WTC11 (cell line): ENCODE data around the gene KLHL25. TPM values are rescaled to one million over a fixed set of nuclear protein-coding genes. Genes with fewer than 3 reads are reported as not detected.

Experiments used
- ATAC-seq: fragments of 200-7000 bp; cut with Tn5 transposase; 2 replicates; pipeline ENCODE4 v1.10.0; 2021; ENCODE audit warnings: mild to moderate bottlenecking, moderate library complexity
- CTCF ChIA-PET: fragments of 300-600 bp; sonication (Branson Sonifier 250); formaldehyde crosslinking; loops from one replicate; lab custom pipeline; 2021; ENCODE audit warnings: antibody characterized with exemption; lab: Charles Lee
- POLR2A ChIA-PET: fragments of 350-600 bp; sonication (Branson Sonifier 250); formaldehyde crosslinking; loops from one replicate; lab custom pipeline; 2021; ENCODE audit warnings: antibody characterized with exemption; lab: Charles Lee
- DNase-seq: peaks from one replicate; pipeline ENCODE4 v3.0.0; 2021; ENCODE audit warnings: low spot score
- H3K27ac Mint-ChIP-seq: 2 replicates; pipeline ENCODE4 v1.8.0; 2021; ENCODE audit warnings: mixed read lengths
- H3K27me3 Mint-ChIP-seq: 2 replicates; pipeline ENCODE4 v1.8.0; 2021; ENCODE audit warnings: low read depth, mild to moderate bottlenecking, moderate library complexity, mixed read lengths
- H3K36me3 Mint-ChIP-seq: 2 replicates; pipeline ENCODE4 v1.8.0; 2021; ENCODE audit warnings: mixed read lengths
- H3K4me1 Mint-ChIP-seq: 2 replicates; pipeline ENCODE4 v1.8.0; 2022; ENCODE audit warnings: mixed read lengths
- H3K4me3 Mint-ChIP-seq: 2 replicates; pipeline ENCODE4 v1.8.0; 2021; ENCODE audit warnings: mild to moderate bottlenecking, moderate library complexity, mixed read lengths
- H3K9me3 Mint-ChIP-seq: 2 replicates; pipeline ENCODE4 v1.8.0; 2021; ENCODE audit warnings: mixed read lengths
- AR ChIP-seq: fragments of 250-450 bp; sonication (Bioruptor Pico); IDR thresholded peaks from 2 replicates; pipeline ENCODE4 v1.9.0; 2021; ENCODE audit warnings: mild to moderate bottlenecking
- ATF1 ChIP-seq: sonication (generic); formaldehyde crosslinking; IDR thresholded peaks from 2 replicates; pipeline ENCODE4 v1.8.1; 2023; ENCODE audit warnings: mild to moderate bottlenecking, moderate library complexity, missing genetic modification reagents
- ETV6 ChIP-seq: sonication (generic); formaldehyde crosslinking; IDR thresholded peaks from 2 replicates; pipeline ENCODE4 v1.8.1; 2022; ENCODE audit warnings: mild to moderate bottlenecking, missing genetic modification reagents
- FOXP1 ChIP-seq: sonication (generic); formaldehyde crosslinking; IDR thresholded peaks from 2 replicates; pipeline ENCODE4 v1.8.0; 2022; ENCODE audit warnings: missing genetic modification reagents, mild to moderate bottlenecking, moderate library complexity, borderline replicate concordance
- GTF2I ChIP-seq: fragments of 250-450 bp; sonication (Bioruptor Pico); conservative IDR thresholded peaks from 2 replicates; pipeline ENCODE4 v1.4.0; 2021; ENCODE audit warnings: mild to moderate bottlenecking
- JAZF1 ChIP-seq: fragments of 250-450 bp; sonication (Bioruptor Pico); IDR thresholded peaks from 2 replicates; pipeline ENCODE4 v1.9.0; 2021; ENCODE audit warnings: moderate library complexity, mild to moderate bottlenecking, inconsistent platforms
- MLX ChIP-seq: sonication (generic); formaldehyde crosslinking; IDR thresholded peaks from 2 replicates; pipeline ENCODE4 v1.8.1; 2023; ENCODE audit warnings: mild to moderate bottlenecking, missing genetic modification reagents, moderate library complexity
- MYBL2 ChIP-seq: sonication (generic); formaldehyde crosslinking; IDR thresholded peaks from 2 replicates; pipeline ENCODE4 v1.8.1; 2023; ENCODE audit warnings: mild to moderate bottlenecking, moderate library complexity, missing genetic modification reagents
- NFE2L1 ChIP-seq: sonication (generic); formaldehyde crosslinking; IDR thresholded peaks from 2 replicates; pipeline ENCODE4 v1.8.1; 2023; ENCODE audit warnings: missing genetic modification reagents
- SMAD3 ChIP-seq: sonication (generic); formaldehyde crosslinking; IDR thresholded peaks from 2 replicates; pipeline ENCODE4 v1.8.0; 2022; ENCODE audit warnings: missing genetic modification reagents, mild to moderate bottlenecking, borderline replicate concordance
- ZNF121 ChIP-seq: sonication (generic); formaldehyde crosslinking; IDR thresholded peaks from 2 replicates; pipeline ENCODE4 v1.8.0; 2023; ENCODE audit warnings: missing genetic modification reagents
- ZNF512 ChIP-seq: sonication (generic); formaldehyde crosslinking; IDR thresholded peaks from 2 replicates; pipeline ENCODE4 v1.8.1; 2022; ENCODE audit warnings: missing genetic modification reagents, borderline replicate concordance
- ZNF532 ChIP-seq: fragments of 250-450 bp; sonication (Bioruptor Pico); IDR thresholded peaks from 2 replicates; pipeline ENCODE4 v1.9.0; 2021; ENCODE audit warnings: mild to moderate bottlenecking, borderline replicate concordance
- ZNF671 ChIP-seq: fragments of 250-450 bp; sonication (Bioruptor Pico); IDR thresholded peaks from 2 replicates; pipeline ENCODE4 v1.8.0; 2021; ENCODE audit warnings: mild to moderate bottlenecking
- total RNA-seq: library from RNA; stranded (reverse); gene quantifications from 3 replicates; pipeline ENCODE4 v1.2.3, GENCODE V29; 2021
- TF ChIP-seq, protein P1 (sequence below): fragments of 250-450 bp; sonication (Bioruptor Pico); IDR thresholded peaks from 2 replicates; pipeline ENCODE4 v1.8.0; 2021; ENCODE audit warnings: mild to moderate bottlenecking
- TF ChIP-seq, protein P2 (sequence below): sonication (generic); formaldehyde crosslinking; IDR thresholded peaks from 2 replicates; pipeline ENCODE4 v1.8.0; 2023; ENCODE audit warnings: missing genetic modification reagents
- TF ChIP-seq, protein P3 (sequence below): sonication (generic); formaldehyde crosslinking; IDR thresholded peaks from 2 replicates; pipeline ENCODE4 v1.8.0; 2023; ENCODE audit warnings: missing genetic modification reagents, mild to moderate bottlenecking, borderline replicate concordance
- TF ChIP-seq, protein P4 (sequence below): fragments of 250-450 bp; sonication (Bioruptor Pico); IDR thresholded peaks from 2 replicates; pipeline ENCODE4 v1.9.0; 2021; ENCODE audit warnings: mild to moderate bottlenecking

KLHL25 gene
- total RNA-seq, 1 experiment from 2014 or later, result 14.1 TPM

GRCh38 chr15:85753791-85754452 lies 40.8 kb downstream of the KLHL25 start:
- Mint-ChIP-seq H3K27ac (peak overlapping the region; percentile 90), H3K36me3 (peaks cover 21% of the 10 kb centered on the region)
- CTCF ChIA-PET, result no interaction called here

GRCh38 chr15:85753261-85753660 lies 41.5 kb downstream of the KLHL25 start:
- DNase-seq, result no peak
- ChIA-PET CTCF (interaction anchor here (1.3 kb wide), 1 partner anchor 33 kb away, joined by 4 read pairs; no protein-coding TSS in a partner anchor), POLR2A (interaction anchor here (0.6 to 2.0 kb wide), 2 partner anchors 11 to 148 kb away, joined by 5 to 12 read pairs; no protein-coding TSS in a partner anchor)
- Mint-ChIP-seq H3K4me1 (peaks cover 61% of the 10 kb centered on the region), H3K27ac (no peak overlapping the region), H3K9me3 (no peaks in the 10 kb centered on the region), H3K27me3 (no peaks in the 10 kb centered on the region), H3K4me3 (no peak overlapping the region), H3K36me3 (peaks cover 14% of the 10 kb centered on the region)
- no peak for ATAC-seq
- TF ChIP-seq ETV6 (CRISPR knock-in tag), result no peak
- TF ChIP-seq ATF1 (CRISPR knock-in tag), result no peak
- TF ChIP-seq MLX, result no peak
- TF ChIP-seq ZNF532 (CRISPR knock-in tag), result no peak
- TF ChIP-seq AR, result no peak
- TF ChIP-seq, protein P1, sequence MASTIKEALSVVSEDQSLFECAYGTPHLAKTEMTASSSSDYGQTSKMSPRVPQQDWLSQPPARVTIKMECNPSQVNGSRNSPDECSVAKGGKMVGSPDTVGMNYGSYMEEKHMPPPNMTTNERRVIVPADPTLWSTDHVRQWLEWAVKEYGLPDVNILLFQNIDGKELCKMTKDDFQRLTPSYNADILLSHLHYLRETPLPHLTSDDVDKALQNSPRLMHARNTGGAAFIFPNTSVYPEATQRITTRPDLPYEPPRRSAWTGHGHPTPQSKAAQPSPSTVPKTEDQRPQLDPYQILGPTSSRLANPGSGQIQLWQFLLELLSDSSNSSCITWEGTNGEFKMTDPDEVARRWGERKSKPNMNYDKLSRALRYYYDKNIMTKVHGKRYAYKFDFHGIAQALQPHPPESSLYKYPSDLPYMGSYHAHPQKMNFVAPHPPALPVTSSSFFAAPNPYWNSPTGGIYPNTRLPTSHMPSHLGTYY (CRISPR knock-in tag), result no peak
- no peak for TF ChIP-seq ZNF512 (CRISPR knock-in tag)
- no peak for TF ChIP-seq SMAD3
- no peak for TF ChIP-seq NFE2L1 (CRISPR knock-in tag)
- TF ChIP-seq JAZF1 (CRISPR knock-in tag), result no peak
- TF ChIP-seq ZNF121, result no peak
- TF ChIP-seq MYBL2 (CRISPR knock-in tag), result no peak
- TF ChIP-seq, protein P2, sequence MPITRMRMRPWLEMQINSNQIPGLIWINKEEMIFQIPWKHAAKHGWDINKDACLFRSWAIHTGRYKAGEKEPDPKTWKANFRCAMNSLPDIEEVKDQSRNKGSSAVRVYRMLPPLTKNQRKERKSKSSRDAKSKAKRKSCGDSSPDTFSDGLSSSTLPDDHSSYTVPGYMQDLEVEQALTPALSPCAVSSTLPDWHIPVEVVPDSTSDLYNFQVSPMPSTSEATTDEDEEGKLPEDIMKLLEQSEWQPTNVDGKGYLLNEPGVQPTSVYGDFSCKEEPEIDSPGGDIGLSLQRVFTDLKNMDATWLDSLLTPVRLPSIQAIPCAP, result no peak
- TF ChIP-seq, protein P3, sequence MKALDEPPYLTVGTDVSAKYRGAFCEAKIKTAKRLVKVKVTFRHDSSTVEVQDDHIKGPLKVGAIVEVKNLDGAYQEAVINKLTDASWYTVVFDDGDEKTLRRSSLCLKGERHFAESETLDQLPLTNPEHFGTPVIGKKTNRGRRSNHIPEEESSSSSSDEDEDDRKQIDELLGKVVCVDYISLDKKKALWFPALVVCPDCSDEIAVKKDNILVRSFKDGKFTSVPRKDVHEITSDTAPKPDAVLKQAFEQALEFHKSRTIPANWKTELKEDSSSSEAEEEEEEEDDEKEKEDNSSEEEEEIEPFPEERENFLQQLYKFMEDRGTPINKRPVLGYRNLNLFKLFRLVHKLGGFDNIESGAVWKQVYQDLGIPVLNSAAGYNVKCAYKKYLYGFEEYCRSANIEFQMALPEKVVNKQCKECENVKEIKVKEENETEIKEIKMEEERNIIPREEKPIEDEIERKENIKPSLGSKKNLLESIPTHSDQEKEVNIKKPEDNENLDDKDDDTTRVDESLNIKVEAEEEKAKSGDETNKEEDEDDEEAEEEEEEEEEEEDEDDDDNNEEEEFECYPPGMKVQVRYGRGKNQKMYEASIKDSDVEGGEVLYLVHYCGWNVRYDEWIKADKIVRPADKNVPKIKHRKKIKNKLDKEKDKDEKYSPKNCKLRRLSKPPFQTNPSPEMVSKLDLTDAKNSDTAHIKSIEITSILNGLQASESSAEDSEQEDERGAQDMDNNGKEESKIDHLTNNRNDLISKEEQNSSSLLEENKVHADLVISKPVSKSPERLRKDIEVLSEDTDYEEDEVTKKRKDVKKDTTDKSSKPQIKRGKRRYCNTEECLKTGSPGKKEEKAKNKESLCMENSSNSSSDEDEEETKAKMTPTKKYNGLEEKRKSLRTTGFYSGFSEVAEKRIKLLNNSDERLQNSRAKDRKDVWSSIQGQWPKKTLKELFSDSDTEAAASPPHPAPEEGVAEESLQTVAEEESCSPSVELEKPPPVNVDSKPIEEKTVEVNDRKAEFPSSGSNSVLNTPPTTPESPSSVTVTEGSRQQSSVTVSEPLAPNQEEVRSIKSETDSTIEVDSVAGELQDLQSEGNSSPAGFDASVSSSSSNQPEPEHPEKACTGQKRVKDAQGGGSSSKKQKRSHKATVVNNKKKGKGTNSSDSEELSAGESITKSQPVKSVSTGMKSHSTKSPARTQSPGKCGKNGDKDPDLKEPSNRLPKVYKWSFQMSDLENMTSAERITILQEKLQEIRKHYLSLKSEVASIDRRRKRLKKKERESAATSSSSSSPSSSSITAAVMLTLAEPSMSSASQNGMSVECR (CRISPR knock-in tag), result no peak
- TF ChIP-seq ZNF671 (CRISPR knock-in tag), result no peak
- TF ChIP-seq, protein P4, sequence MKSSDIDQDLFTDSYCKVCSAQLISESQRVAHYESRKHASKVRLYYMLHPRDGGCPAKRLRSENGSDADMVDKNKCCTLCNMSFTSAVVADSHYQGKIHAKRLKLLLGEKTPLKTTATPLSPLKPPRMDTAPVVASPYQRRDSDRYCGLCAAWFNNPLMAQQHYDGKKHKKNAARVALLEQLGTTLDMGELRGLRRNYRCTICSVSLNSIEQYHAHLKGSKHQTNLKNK, result no peak
- TF ChIP-seq FOXP1, result no peak

More at GRCh38 chr15:85753791-85754452, 40.8 kb downstream of the KLHL25 start:
- no peaks in the 10 kb centered on the region for H3K9me3 Mint-ChIP-seq
- no peak for DNase-seq
- TF ChIP-seq GTF2I, result no peak
- H3K4me3 Mint-ChIP-seq, result no peak overlapping the region
- no peak for ATAC-seq
- peaks cover 57% of the 10 kb centered on the region for H3K4me1 Mint-ChIP-seq
- POLR2A ChIA-PET, result no interaction called here
- H3K27me3 Mint-ChIP-seq, result no peaks in the 10 kb centered on the region
